ENCODE data around the gene TBC1D22B. TPM values are rescaled to one million over a fixed set of nuclear protein-coding genes. Genes with fewer than 3 reads are reported as not detected.

The TBC1D22B gene
- total and polyA plus RNA-seq, 2 donors (not counting 3 experiments of a cell fraction or from before 2014, with no cell fraction given), result 13.1 to 13.6 TPM

- Histone ChIP-seq H3K4me1 (ENCODE audit: control insufficient read depth, extremely low read depth, insufficient read depth, low read length) (peaks cover 22% of the 10 kb centered on the region), H3K9ac (replicated peaks; ENCODE audit: extremely low read depth, insufficient read depth, low read length) (no peak overlapping the region), H3K9me1 (replicated peaks; ENCODE audit: control insufficient read depth, extremely low read depth, insufficient read depth, low read length) (no peaks in the 10 kb centered on the region), H3K4me3 (replicated peaks in 1 of 3; ENCODE audit: insufficient read depth in 1 of 3, low read depth in 1 of 3, low read length in 3 of 3) (no peak overlapping the region), H4K20me1 (replicated peaks; ENCODE audit: control insufficient read depth, extremely low read depth, insufficient read depth, low read length) (no peaks in the 10 kb centered on the region), H3K27ac (ENCODE audit: insufficient read depth, low read depth, low read length) (no peak overlapping the region), H3K27me3 (ENCODE audit: control insufficient read depth in 2 of 2, insufficient read depth in 2 of 2, low read length in 2 of 2) (no peaks in the 10 kb centered on the region), H3K4me2 (ENCODE audit: insufficient read depth, low read length) (no peak overlapping the region), H3K79me2 (ENCODE audit: control insufficient read depth, insufficient read depth, low read length) (peaks cover 57% of the 10 kb centered on the region), H2AFZ (ENCODE audit: low read depth, low read length) (no peak overlapping the region), H3K9me3 (replicated peaks; ENCODE audit: control insufficient read depth, insufficient read depth, low read length) (no peaks in the 10 kb centered on the region), H3K36me3 (ENCODE audit: control insufficient read depth in 2 of 2, extremely low read depth in 1 of 2, insufficient read depth in 2 of 2, low read length in 2 of 2) (no peaks in the 10 kb centered on the region)
- no TSS peak for BruUV-seq (replicated peaks)
- TF ChIP-seq POLR2A (IDR thresholded peaks at IDR 0.05; ENCODE audit: low read depth, low read length) (no peak), JUN (IDR thresholded peaks at IDR 0.05; ENCODE audit: borderline replicate concordance, insufficient read depth, insufficient read length, low read depth) (no peak), MAX (IDR thresholded peaks at IDR 0.05; ENCODE audit: insufficient read depth, insufficient read length) (no peak)
- POLR2A ChIA-PET, result no interaction called here
- dilution Hi-C loops (cut with MboI; ENCODE audit: extremely low pct_ligation_motif_present, low sequenced_read_pairs), result no loop called here
- CTCF ChIA-PET, result interaction anchor here (1.5 kb wide), 1 partner anchor 50 kb away, joined by 6 read pairs; no protein-coding TSS in a partner anchor
- peak; percentile 33 for FAIRE-seq
- no peak for DNase-seq (ENCODE audit: low read depth, low spot score)
- intact Hi-C loops (cut with micrococcal nuclease), result no loop called here
Observed at GRCh38 chr6:37260444-37260843, 2.9 kb downstream of the TBC1D22B start.

- DNase-seq (ENCODE audit: low read depth, low spot score) (no peak), FAIRE-seq (peak; percentile 12)
- H3K79me2 ChIP-seq (ENCODE audit: control insufficient read depth, insufficient read depth, low read length), result peaks cover 64% of the 10 kb centered on the region
- no peak overlapping the region for H3K27ac ChIP-seq (ENCODE audit: insufficient read depth, low read depth, low read length)
- H3K36me3 ChIP-seq (ENCODE audit: control insufficient read depth in 2 of 2, extremely low read depth in 1 of 2, insufficient read depth in 2 of 2, low read length in 2 of 2), result no peaks in the 10 kb centered on the region
- POLR2A ChIA-PET, result no interaction called here
- H3K9me1 ChIP-seq (replicated peaks; ENCODE audit: control insufficient read depth, extremely low read depth, insufficient read depth, low read length), result no peaks in the 10 kb centered on the region
- CTCF ChIA-PET, result interaction anchor here (0.7 to 1.5 kb wide), 3 partner anchors 12 to 51 kb away, joined by 3 to 6 read pairs (median 3); no protein-coding TSS in a partner anchor
- intact Hi-C loops (cut with micrococcal nuclease) (no loop called here), dilution Hi-C loops (cut with MboI; ENCODE audit: extremely low pct_ligation_motif_present, low sequenced_read_pairs) (no loop called here)
- TF ChIP-seq FOS (IDR thresholded peaks at IDR 0.05; ENCODE audit: borderline replicate concordance, insufficient read depth, low read length) (no peak), EZH2 (IDR thresholded peaks at IDR 0.05; ENCODE audit: borderline replicate concordance, low read depth, low read length, severe bottlenecking) (no peak), MYC (IDR thresholded peaks at IDR 0.05; ENCODE audit: low read depth, low read length) (no peak), POLR2AphosphoS5 (IDR thresholded peaks at IDR 0.05; ENCODE audit: insufficient read depth, low read depth, low read length) (no peak), GATA2 (IDR thresholded peaks at IDR 0.05; ENCODE audit: insufficient read depth, insufficient read length, low read depth, low read length) (no peak), CTCF (IDR thresholded peaks at IDR 0.05; ENCODE audit: extremely low read depth in 1 of 2, insufficient read depth in 1 of 2, low read depth in 1 of 2, low read length in 2 of 2) (no peak), POLR2A (IDR thresholded peaks at IDR 0.05; ENCODE audit: low read depth, low read length) (no peak), JUN (IDR thresholded peaks at IDR 0.05; ENCODE audit: borderline replicate concordance, insufficient read depth, insufficient read length, low read depth) (no peak), MAX (IDR thresholded peaks at IDR 0.05; ENCODE audit: insufficient read depth, insufficient read length) (no peak)
- BruUV-seq (replicated peaks), result no TSS peak
- H3K4me3 ChIP-seq (replicated peaks in 1 of 3; ENCODE audit: insufficient read depth in 1 of 3, low read depth in 1 of 3, low read length in 3 of 3), result no peak overlapping the region
- H3K4me2 ChIP-seq (ENCODE audit: insufficient read depth, low read length), result no peak overlapping the region
- peaks cover 22% of the 10 kb centered on the region for H3K4me1 ChIP-seq (ENCODE audit: control insufficient read depth, extremely low read depth, insufficient read depth, low read length)
- H4K20me1 ChIP-seq (replicated peaks; ENCODE audit: control insufficient read depth, extremely low read depth, insufficient read depth, low read length), result no peaks in the 10 kb centered on the region
- no peaks in the 10 kb centered on the region for H3K9me3 ChIP-seq (replicated peaks; ENCODE audit: control insufficient read depth, insufficient read depth, low read length)
- no peak overlapping the region for H2AFZ ChIP-seq (ENCODE audit: low read depth, low read length)
- H3K9ac ChIP-seq (replicated peaks; ENCODE audit: extremely low read depth, insufficient read depth, low read length), result no peak overlapping the region
- H3K27me3 ChIP-seq (ENCODE audit: control insufficient read depth in 2 of 2, insufficient read depth in 2 of 2, low read length in 2 of 2), result no peaks in the 10 kb centered on the region
Observed at GRCh38 chr6:37261198-37261597, 3.6 kb downstream of the TBC1D22B start.

Data from endothelial cell of umbilical vein (primary cell).